H1 (cell line): Measurements from ENCODE around the gene OR2K2. TPM values are rescaled to one million over a fixed set of nuclear protein-coding genes. Genes with fewer than 3 reads are reported as not detected.

ENCODE experiments used
- CTCF ChIA-PET: fragments of 300-600 bp; sonication (Branson Sonifier 250); formaldehyde crosslinking; loops from one replicate; lab custom pipeline; 2021; ENCODE audit not compliant: partially characterized antibody; lab: Charles Lee
- POLR2A ChIA-PET: fragments of 300-600 bp; sonication (Branson Sonifier 250); formaldehyde crosslinking; loops from one replicate; lab custom pipeline; 2021; ENCODE audit warnings: inconsistent platforms; ENCODE audit not compliant: partially characterized antibody; lab: Charles Lee
- DNase-seq, 2 experiments: peaks; one replicate each; pipeline versions ENCODE4 v3.0.0 to v3.0.0-alpha.2; 2010 to 2022; ENCODE audit warnings: low spot score in 2 of 2, low read depth in 1 of 2, mixed read lengths in 1 of 2
- FAIRE-seq: peaks from 2 replicates; lab custom pipeline; 2011; peaks lifted over from hg19 to GRCh38; lab: Jason Lieb, UNC
- H2AFZ ChIP-seq: 2 replicates; pipeline ENCODE4 v1.8.1; 2012; ENCODE audit warnings: low read length, inconsistent platforms
- H2AK5ac ChIP-seq: 2 replicates; pipeline ENCODE4 v1.6.1; 2013; ENCODE audit warnings: low read depth, low read length
- H2BK120ac ChIP-seq: replicated peaks from 2 replicates; pipeline ENCODE3; 2013; ENCODE audit warnings: low read depth, low read length, inconsistent platforms
- H2BK12ac ChIP-seq: 2 replicates; pipeline ENCODE4 v1.6.1; 2013; ENCODE audit warnings: low read depth, low read length
- H2BK15ac ChIP-seq: 2 replicates; pipeline ENCODE4 v1.6.1; 2013; ENCODE audit warnings: low read length
- H2BK20ac ChIP-seq: 2 replicates; pipeline ENCODE4 v1.6.1; 2013; ENCODE audit warnings: low read length
- H2BK5ac ChIP-seq: 2 replicates; pipeline ENCODE4 v1.6.1; 2013; ENCODE audit warnings: low read depth, low read length
- H3K14ac ChIP-seq: 2 replicates; pipeline ENCODE4 v1.6.1; 2013; ENCODE audit warnings: inconsistent platforms; ENCODE audit not compliant: insufficient read length
- H3K18ac ChIP-seq: 2 replicates; pipeline ENCODE4 v1.6.1; 2013; ENCODE audit warnings: low read length; ENCODE audit errors: extremely low read depth
- H3K23ac ChIP-seq: 2 replicates; pipeline ENCODE4 v1.6.1; 2013; ENCODE audit warnings: inconsistent platforms; ENCODE audit not compliant: insufficient read length
- H3K23me2 ChIP-seq: 2 replicates; pipeline ENCODE4 v1.6.1; 2013; ENCODE audit warnings: low read depth, low read length
- H3K27ac ChIP-seq: 2 replicates; pipeline ENCODE4 v1.6.1; 2011; ENCODE audit warnings: low read depth, low read length, inconsistent platforms
- H3K27me3 ChIP-seq, 4 experiments: replicated peaks in 1 of 4; 1 replicate in 1 of 4; 2 replicates in 3 of 4; pipeline versions ENCODE4 v1.6.1 to v1.8.1; 2011 to 2013; ENCODE audit warnings: low read length in 3 of 4, mild to moderate bottlenecking in 3 of 4, inconsistent platforms in 2 of 4, mixed read lengths in 2 of 4, moderate library complexity in 1 of 4; ENCODE audit not compliant: control insufficient read depth in 3 of 4, insufficient read depth in 3 of 4; ENCODE audit errors: extremely low read depth in 1 of 4
- H3K36me3 ChIP-seq, 4 experiments: 2 replicates each; pipeline versions ENCODE4 v1.6.1 to v1.8.1; 2011 to 2013; ENCODE audit warnings: mild to moderate bottlenecking in 4 of 4, low read length in 3 of 4, moderate library complexity in 2 of 4, control low read depth in 1 of 4, inconsistent platforms in 1 of 4; ENCODE audit not compliant: insufficient read depth in 4 of 4, control insufficient read depth in 2 of 4
- H3K4ac ChIP-seq: replicated peaks from 2 replicates; pipeline ENCODE3; 2013; ENCODE audit warnings: low read length, low read depth, mixed read lengths, inconsistent platforms; ENCODE audit not compliant: insufficient read length
- H3K4me1 ChIP-seq, 4 experiments: replicated peaks in 1 of 4; 1 replicate in 1 of 4; 2 replicates in 3 of 4; pipeline versions ENCODE4 v1.6.1 to v1.8.1; 2011 to 2013; ENCODE audit warnings: low read length in 3 of 4, inconsistent platforms in 2 of 4, mixed read lengths in 1 of 4; ENCODE audit not compliant: insufficient read depth in 4 of 4, control insufficient read depth in 3 of 4
- H3K4me2 ChIP-seq, 2 experiments: 2 replicates each; pipeline versions ENCODE4 v1.6.1 to v1.8.1; 2011 to 2013; ENCODE audit warnings: low read depth in 2 of 2, low read length in 2 of 2, control low read depth in 1 of 2, inconsistent platforms in 1 of 2, mild to moderate bottlenecking in 1 of 2; ENCODE audit not compliant: insufficient read depth in 1 of 2
- H3K4me3 ChIP-seq, 4 experiments: fragments of 200-600, 300-600 bp in 1 of 4; sonication (generic), shearing (Covaris generic), sonication (Bioruptor Twin) in 1 of 4; 2 replicates each; pipeline versions ENCODE4 v1.5.1 to v1.8.1; 2011 to 2016; ENCODE audit warnings: low read length in 4 of 4, low read depth in 3 of 4, control low read depth in 2 of 4, inconsistent platforms in 2 of 4, mild to moderate bottlenecking in 2 of 4, mixed read lengths in 1 of 4, moderate library complexity in 1 of 4; ENCODE audit not compliant: insufficient read depth in 2 of 4; ENCODE audit errors: extremely low read depth in 1 of 4
- H3K56ac ChIP-seq: replicated peaks from 2 replicates; pipeline ENCODE3; 2013; ENCODE audit warnings: low read depth, mild to moderate bottlenecking, mixed read lengths, low read length, inconsistent platforms; ENCODE audit not compliant: insufficient read length
- H3K79me1 ChIP-seq: 2 replicates; pipeline ENCODE4 v1.6.1; 2013; ENCODE audit warnings: low read depth, low read length, control low read depth
- H3K79me2 ChIP-seq, 2 experiments: 2 replicates each; pipeline versions ENCODE4 v1.6.1 to v1.8.1; 2012 to 2013; ENCODE audit warnings: low read length in 2 of 2, mild to moderate bottlenecking in 2 of 2, inconsistent platforms in 1 of 2; ENCODE audit not compliant: insufficient read depth in 2 of 2, control insufficient read depth in 1 of 2
- H3K9ac ChIP-seq, 4 experiments: replicated peaks in 1 of 4; 1 replicate in 1 of 4; 2 replicates in 3 of 4; pipeline versions ENCODE4 v1.6.1 to v1.8.1; 2011 to 2013; ENCODE audit warnings: low read depth in 3 of 4, low read length in 3 of 4, control low read depth in 2 of 4, mild to moderate bottlenecking in 2 of 4, moderate library complexity in 2 of 4, inconsistent platforms in 1 of 4; ENCODE audit errors: extremely low read depth in 1 of 4
- H3K9me3 ChIP-seq, 2 experiments: 2 replicates each; pipeline versions ENCODE4 v1.6.1 to v1.8.1; 2012 to 2013; ENCODE audit warnings: mild to moderate bottlenecking in 2 of 2, moderate library complexity in 2 of 2, control low read depth in 1 of 2, inconsistent platforms in 1 of 2, low read depth in 1 of 2, low read length in 1 of 2, mixed read lengths in 1 of 2; ENCODE audit not compliant: insufficient read depth in 2 of 2
- H4K20me1 ChIP-seq, 2 experiments: replicated peaks in 1 of 2; 2 replicates each; pipeline versions ENCODE3 to v1.8.1; 2011 to 2013; ENCODE audit warnings: inconsistent platforms in 2 of 2, low read length in 2 of 2, mild to moderate bottlenecking in 1 of 2; ENCODE audit not compliant: insufficient read depth in 2 of 2, control insufficient read depth in 1 of 2
- H4K5ac ChIP-seq: 2 replicates; pipeline ENCODE4 v1.6.1; 2013; ENCODE audit warnings: low read length, low read depth, mixed read lengths, inconsistent platforms; ENCODE audit not compliant: insufficient read length
- H4K8ac ChIP-seq: 2 replicates; pipeline ENCODE4 v1.8.0; 2013; ENCODE audit warnings: mild to moderate bottlenecking, moderate library complexity, low read length, inconsistent platforms; ENCODE audit not compliant: insufficient read depth; ENCODE audit errors: extremely low read depth
- H4K91ac ChIP-seq: replicated peaks from 2 replicates; pipeline ENCODE3; 2013; ENCODE audit warnings: low read length, mixed read lengths, inconsistent platforms; ENCODE audit not compliant: insufficient read length
- CTBP2 ChIP-seq: IDR thresholded peaks from 2 replicates; pipeline ENCODE4 v1.7.0; 2011; ENCODE audit warnings: borderline replicate concordance, mild to moderate bottlenecking, moderate library complexity, mixed read lengths, low read length; ENCODE audit not compliant: insufficient read depth, insufficient read length
- GABPA ChIP-seq: IDR thresholded peaks from 2 replicates; pipeline ENCODE4 v1.6.1; 2011; ENCODE audit warnings: mild to moderate bottlenecking, low read length, moderate library complexity, borderline replicate concordance; ENCODE audit not compliant: insufficient read depth
- SP4 ChIP-seq: IDR thresholded peaks from 2 replicates; pipeline ENCODE4 v1.6.1; 2012; ENCODE audit warnings: low read length, inconsistent platforms
- WGBS, 2 experiments: shearing (Covaris generic) in 1 of 2; methylation state at CpG; one replicate each; pipeline versions ENCODE4 v1.1.6 to v1.1.7; 2013 to 2015; ENCODE audit warnings: low lambda C conversion rate in 2 of 2, mixed read lengths in 2 of 2, inconsistent platforms in 1 of 2, low coverage in 1 of 2, missing lambda C conversion rate in 1 of 2; ENCODE audit not compliant: insufficient replicate concordance in 2 of 2, insufficient coverage in 1 of 2, insufficient read length in 1 of 2; ENCODE audit errors: extremely low coverage in 1 of 2, missing lambda C conversion rate in 1 of 2; 5-methylcytosine and 5-hydroxymethylcytosine counted together
- polyA plus RNA-seq, 7 experiments: library from polyadenylated mRNA; depleted of rRNA in 3 of 7; stranded (reverse) in 5 of 7; unstranded in 2 of 7; fragments of >200 nt in 5 of 7; fragments of 200-250 nt in 2 of 7; gene quantifications; 1 replicate in 5 of 7; 2 replicates in 1 of 7; 4 replicates in 1 of 7; pipeline versions ENCODE4 v1.2.1 to v1.2.3, GENCODE V29; 2011 to 2013; ENCODE audit warnings: missing spikeins in 2 of 7, mixed read lengths in 2 of 7
- total RNA-seq: library from RNA; stranded (reverse); fragmentation: NEBNext Ultra II Directional; extraction: Animal tissue kit (Norgen Biotek cat#: 25700); gene quantifications from 2 replicates; pipeline ENCODE4 v1.2.1, GENCODE V29; 2021

The OR2K2 gene
- total and polyA plus RNA-seq, 2 of the 8 experiments (the other 6 are each of a cell fraction or from before 2014, with no cell fraction given), result not detected

DNA sequence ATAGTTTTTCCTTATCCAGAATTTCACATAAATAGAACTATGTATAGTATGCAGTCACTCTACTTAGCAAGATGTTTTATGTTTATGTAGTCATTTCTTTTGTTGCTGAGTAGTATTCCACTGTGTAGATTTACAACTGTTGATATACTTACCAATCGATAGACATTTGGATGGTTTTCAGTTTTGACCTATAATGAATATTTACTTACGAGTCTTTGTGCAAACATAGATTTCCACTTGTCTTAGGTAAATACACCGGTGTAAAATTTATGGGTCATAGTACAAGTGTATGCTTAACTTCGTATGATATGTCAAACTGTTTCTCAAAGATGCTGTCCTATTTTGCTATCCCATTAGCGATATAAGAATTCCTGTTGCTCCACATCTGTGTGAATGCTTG, 19.7 kb upstream of the OR2K2 start:
- Histone ChIP-seq H3K4me1 (no peaks in the 10 kb centered on the region), H3K27ac (no peak overlapping the region), H2AK5ac (no peak overlapping the region), H3K79me1 (no peaks in the 10 kb centered on the region), H2BK120ac (no peak overlapping the region), H3K4ac (no peak overlapping the region), H3K56ac (no peak overlapping the region), H3K18ac (no peak overlapping the region), H3K79me2 (no peaks in the 10 kb centered on the region), H3K23me2 (no peaks in the 10 kb centered on the region; the same call in 1 of the 2 replicates), H2AFZ (no peak overlapping the region), H3K23ac (no peak overlapping the region), H2BK5ac (no peak overlapping the region), H2BK12ac (no peak overlapping the region), H3K36me3 (no peaks in the 10 kb centered on the region), H3K27me3 (no peaks in the 10 kb centered on the region), H2BK15ac (no peak overlapping the region), H3K9me3 (no peaks in the 10 kb centered on the region), H4K5ac (no peak overlapping the region)
- DNase-seq (no peak), FAIRE-seq (no peak)
- ChIA-PET CTCF (no interaction called here), POLR2A (no interaction called here)
- 90% methylated on average over 5 of the region's 5 CpGs; no CpG with 5 or more reads in 1 of the 2 experiments for WGBS, 2 experiments
- no peak for TF ChIP-seq SP4
- no peak for TF ChIP-seq CTBP2
- TF ChIP-seq GABPA, result no peak
- TF ChIP-seq, all 59 proteins: peak for 0
- H4K91ac ChIP-seq, result no peak overlapping the region
- H4K8ac ChIP-seq, result no peak overlapping the region
- H3K9ac ChIP-seq, result no peak overlapping the region
- no peak overlapping the region for H3K4me3 ChIP-seq
- H4K20me1 ChIP-seq, result no peaks in the 10 kb centered on the region
- H3K4me2 ChIP-seq, result no peak overlapping the region
- H2BK20ac ChIP-seq, result no peak overlapping the region
- H3K14ac ChIP-seq, result no peak overlapping the region
